GM19372 (cell line): Measurements from ENCODE around the gene OR5H6.
"Not testable (repeated sequence)": the region's sequence is repeated elsewhere in the genome, so short reads cannot be mapped to it uniquely, and the experiment has no call there.

Source experiments
- ATAC-seq: cut with Tn5 transposase; IDR thresholded peaks from one replicate; pipeline ENCODE4 v1.9.1; 2021; ENCODE audit warnings: mild to moderate bottlenecking, low read depth, moderate library complexity; ENCODE audit not compliant: unreplicated experiment

The OR5H6 gene

DNA sequence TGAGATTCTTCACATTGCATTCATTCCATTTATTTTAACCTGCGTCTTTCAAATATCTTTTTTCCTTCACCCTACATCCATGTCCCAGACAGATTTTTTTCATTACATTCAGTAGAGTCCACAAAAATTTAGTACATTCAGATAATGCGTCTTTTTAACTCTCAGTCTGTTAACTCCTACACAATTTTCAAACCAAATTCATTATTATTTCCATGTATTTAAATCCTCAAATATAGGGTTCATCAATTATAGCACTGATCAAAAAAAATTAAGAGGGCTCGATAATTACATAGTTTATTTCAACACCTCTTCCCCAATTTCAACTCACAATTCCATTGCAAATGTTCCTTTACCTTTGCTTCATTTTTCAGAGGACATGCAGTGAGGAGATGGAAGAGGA is at the start of gene OR5H6:
Gene OR5H6 (plus strand): TSS at position 301 of the 400 bp plus-strand sequence. CDS start 89 bp downstream, at position 390.
- ATAC-seq, result no peak

DNA sequence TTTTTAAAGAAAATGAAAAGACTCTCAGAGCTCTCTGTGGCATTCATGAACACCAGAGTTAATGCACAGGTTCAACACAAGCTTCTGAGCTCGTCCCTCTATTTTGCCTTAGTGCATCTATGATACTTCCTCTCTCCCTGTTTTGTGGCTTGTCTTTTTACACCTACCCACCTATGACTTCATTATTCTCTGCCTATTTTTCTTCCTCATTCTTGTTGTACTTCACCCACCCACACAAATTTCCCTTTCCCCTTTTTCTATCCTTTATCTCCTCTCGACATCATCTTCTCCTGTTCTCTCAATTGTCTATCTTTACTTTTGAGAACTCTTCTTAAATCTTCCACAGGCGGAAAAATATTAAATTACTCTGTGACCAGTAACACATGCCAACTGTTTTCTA is 49.0 kb upstream of the OR5H6 start:
- no peak for ATAC-seq

DNA sequence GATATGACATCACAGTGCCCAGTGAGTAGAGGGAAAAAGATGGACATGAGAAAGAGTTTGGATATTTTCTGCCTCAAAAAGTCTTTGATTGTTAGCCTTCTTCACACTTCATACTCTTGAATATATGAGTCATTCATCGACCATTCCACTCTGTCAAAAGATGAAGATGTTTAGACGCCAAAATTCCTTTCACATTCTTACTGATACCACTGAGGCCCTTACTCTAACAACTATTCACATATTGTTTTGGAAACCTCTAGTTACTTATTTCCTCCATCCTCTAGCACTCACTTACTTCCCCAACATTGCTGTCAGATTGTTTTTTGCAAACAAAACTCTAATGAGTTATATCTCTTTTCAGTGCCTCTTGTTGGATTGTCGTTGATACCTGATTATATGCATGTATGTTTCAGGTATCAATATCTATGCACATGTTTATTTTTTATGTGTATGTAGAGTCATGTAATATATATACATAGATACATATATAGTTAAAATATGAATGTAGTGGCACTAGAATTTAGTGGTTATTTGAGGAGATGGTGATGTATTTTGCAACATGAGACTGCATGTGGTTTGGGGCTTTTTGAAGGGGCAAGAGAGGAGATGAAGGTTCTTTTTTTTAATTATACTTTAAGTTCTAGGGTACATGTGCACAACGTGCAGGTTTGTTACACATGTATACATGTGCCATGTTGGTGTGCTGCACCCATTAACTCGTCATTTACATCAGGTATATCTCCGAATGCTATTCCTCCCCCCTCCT is 40.0 kb upstream of the OR5H6 start:
- no peak for ATAC-seq

DNA sequence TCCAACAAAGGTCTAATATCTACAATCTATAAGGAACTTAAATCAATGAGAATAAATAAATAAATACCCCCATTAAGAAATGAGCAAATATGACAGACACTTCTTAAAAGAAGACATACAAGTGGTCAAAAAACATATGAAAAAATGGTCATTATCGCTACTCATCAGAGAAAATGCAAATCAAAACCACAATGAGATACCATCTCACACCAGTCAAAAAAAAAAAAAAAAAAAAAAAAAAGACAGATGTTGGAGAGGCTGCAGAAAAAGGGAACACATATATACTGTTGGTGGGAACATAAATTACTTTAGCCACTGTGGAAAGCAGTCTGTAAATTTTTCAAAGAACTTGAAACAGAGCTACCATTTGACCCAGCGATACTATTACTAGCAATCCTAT is 31.6 kb upstream of the OR5H6 start:
- no peak for ATAC-seq

DNA sequence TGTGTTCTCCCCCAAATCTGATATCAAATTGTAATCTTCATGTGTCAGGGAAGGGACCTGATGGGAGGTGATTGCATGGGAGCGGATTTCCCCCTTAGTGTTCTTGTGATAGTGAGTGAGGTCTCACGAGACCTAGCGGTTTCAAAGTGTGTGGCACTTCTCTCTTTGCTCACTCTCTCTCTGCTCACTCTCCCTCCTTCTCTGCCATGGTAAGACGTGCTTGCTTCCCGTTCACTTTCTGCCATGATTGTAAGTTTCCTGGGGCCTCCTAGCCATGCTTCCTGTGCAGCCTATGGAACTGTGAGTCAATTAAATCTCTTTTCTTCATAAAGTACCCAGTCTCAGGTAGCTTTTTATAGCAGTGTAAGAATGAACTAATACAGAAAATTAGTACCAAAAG is 30.6 kb upstream of the OR5H6 start:
- no peak for ATAC-seq

DNA sequence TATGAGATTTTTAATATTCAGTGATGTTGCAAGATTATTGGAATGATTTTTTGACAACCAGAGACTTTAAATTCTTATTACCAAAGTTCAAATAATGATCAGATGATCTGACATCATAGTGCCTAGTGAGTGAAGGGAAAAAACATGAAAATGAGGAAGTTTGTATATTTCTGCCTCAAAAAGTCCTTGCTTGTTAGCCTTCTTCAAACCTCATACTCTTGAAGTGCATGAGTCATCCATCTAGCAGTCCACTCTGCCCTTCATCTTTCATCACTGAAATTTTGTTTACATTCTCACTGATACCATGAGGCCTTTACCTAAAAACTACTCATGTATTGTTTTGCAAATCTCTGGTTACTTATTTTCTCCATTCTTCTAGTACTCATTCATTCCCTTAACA is 23.9 kb upstream of the OR5H6 start:
- no peak for ATAC-seq

DNA sequence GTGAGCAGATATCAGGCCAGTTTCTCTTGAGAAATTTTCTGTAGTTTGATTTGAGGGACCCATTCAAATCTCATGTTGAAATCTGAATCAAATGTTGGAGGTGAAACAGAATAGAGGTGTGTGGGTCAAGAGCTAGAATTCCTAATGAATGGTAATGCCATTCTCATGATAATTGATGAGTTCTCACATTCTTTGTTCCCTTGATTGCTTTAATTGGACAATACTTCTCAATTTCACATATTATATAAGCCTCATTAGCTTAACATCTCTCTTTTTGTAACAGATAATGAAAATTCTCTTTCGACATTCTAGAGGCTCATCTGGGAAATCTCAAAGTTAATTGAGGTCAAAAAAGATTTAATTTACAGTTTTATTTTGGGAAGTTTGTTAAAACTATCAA is 21.9 kb upstream of the OR5H6 start:
- no peak for ATAC-seq

DNA sequence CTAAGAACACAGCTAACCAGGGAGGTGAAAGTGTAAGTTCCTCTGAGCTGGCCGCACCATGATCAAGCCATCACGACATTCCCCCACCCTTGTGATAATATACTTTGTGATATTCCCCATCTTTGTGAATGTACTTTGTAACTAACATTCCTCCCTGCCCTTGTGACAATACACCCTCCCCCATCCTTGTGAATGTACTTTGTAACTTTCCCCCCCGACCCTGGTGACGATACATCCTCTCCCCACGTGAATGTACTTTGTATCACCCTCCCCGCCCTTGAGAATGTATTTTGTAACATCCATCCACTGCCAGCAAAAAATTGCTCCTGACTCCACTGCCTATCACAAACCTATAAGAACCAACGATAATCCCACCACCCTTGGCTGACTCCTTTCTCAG is 20.2 kb upstream of the OR5H6 start:
- no peak for ATAC-seq

DNA sequence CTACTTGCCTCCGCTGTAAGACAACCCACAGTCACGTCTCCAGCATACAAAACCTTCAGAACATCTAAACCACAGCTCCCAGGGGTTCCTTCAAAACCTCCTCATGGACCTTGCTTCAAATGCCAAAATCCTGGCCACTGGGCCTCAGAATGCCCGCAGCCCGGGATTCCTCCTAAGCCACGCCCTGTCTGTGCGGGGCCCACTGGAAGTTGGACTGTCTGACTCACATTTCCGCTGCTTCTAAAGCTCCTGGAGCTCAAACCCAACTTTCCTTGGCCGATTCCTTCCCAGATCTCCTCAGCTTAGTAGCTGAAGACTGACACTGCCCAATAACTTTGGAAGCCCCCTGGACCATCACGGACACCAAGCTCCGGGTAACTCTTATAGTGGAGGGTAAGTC is 17.9 kb upstream of the OR5H6 start:
- ATAC-seq, result no peak

DNA sequence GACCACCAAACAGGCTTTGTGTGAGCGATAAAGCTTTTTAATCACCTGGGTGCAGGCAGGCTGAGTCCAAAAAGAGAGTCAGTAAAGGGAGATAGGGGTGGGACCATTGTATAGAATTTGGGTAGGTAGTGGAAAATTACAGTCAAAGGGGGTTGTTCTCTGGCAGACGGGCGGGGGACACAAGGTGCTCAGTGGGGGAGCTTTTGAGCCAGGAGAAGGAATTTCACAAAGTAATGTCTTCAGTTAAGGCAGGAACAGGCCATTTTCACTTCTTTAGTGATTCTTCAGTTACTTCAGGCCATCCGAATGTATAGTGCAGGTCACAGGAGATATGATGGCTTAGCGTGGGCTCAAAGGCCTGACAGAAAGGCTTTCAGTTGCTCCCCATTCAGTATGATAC is 8.0 kb upstream of the OR5H6 start:
- not testable (repeated sequence) for ATAC-seq

DNA sequence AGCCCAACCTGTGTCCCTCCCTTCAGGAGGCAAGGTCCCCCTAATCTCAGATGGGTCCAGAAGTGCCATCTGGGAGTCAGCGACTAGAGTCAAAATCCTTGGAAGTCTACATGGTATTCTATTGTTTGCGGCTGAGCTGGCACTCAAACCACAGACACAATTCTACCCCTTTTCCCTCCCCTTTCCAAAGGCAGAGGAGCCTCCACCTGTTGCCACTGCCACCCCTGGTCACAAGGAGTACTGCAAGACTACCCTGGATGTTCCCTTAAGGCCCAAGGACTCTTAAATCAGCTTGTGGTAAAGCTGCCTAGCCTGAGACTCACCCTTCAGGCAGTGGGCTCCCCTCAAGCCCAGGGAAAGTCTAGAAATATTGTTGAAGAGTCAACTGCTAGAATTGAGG is 4.3 kb upstream of the OR5H6 start:
- no peak for ATAC-seq

DNA sequence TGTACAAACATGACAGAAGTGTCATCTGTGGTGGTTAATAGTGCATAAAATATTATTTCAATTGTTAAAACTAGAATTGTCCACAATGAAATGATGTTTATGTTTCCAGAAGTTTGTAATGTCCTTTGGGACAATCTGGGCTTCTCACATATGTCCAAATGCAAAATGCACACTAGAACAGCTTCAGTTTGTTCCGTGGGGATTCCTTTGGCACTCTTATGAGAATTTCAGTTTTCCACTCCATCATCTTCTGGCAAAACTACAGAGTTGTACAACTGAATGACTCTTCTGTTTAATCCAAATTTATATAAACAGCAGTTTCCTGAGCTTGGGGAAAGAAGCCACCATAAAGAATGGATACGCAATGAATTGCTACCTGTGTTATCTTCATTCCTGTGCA is 2.0 kb upstream of the OR5H6 start:
- no peak for ATAC-seq

DNA sequence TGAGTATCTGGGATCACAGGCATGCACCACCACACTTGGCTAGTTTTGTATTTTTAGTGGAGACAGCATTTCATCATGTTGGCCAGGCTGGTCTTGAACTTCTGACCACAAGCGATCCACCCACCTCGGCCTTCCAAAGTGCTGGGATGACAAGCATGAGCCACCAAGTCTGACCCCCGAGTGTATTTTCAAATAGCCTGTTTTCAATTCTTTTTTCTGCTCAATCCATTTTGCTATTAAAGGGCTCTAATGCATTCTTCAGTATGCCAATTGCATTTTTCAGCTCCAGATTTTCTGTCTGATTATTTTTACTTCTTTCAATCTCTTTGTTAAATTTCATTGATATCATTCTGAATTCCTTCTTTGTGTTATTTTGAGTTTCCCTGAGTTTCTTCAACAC is 5.8 kb downstream of the OR5H6 start:
- ATAC-seq, result no peak

DNA sequence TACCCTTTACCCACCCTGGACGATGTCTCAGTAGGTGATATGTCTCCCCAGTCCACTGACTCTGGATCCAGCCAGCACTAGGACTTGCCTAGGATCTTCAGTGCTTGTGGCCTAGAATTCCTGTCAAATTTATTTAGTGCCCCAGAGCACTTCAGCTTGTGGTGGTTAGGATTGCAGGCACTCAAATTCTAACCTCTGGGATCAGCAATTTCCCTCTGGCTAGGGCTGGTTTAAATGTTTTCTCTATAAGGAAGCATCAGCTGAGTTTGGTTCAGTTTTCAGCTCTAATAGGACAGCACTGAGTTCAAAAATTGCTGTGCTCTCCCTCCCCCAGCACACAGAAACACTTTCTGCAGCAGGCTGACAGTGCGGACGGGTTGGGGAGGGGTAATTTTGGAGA is 8.1 kb downstream of the OR5H6 start:
- ATAC-seq, result no peak

DNA sequence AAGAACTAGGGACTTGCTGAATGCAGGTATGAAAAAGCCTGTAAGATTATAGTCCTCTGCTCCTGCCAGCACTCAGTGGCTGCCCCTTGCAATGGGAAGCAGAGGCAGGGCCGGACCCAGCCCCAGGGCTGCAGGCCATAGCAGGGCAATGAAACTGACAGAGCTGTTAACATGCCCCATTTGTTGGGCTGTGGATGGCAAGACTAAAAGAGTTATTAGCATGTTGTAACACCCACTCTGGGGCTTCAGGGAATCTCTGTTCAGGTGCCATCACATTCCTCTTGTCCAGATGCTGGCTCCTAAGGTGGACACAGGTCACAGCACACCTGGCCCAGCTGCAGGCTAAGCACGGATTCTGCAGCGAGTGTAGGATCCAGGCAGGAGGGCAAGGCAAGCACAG is 10.9 kb downstream of the OR5H6 start:
- no peak for ATAC-seq

DNA sequence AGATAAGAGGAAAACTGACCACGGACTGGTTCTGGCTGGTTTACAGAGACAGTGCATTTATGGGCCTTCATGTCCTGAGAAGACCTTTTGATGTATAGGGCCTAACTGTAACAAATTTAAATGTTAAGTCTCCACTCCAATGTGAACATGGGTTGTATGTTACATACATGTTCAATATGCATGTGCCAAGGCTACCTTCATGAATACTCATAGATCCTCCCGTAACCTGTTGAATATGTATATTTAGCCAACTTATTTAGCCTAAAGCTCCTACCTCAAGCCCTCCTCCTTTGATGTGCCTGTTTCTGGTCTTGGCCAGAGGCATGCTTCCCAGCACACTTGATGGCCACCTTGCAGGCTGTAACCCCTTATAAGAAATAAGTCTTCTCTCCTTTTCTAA is 18.2 kb downstream of the OR5H6 start, which contains the start of gene OR5H2:
Gene OR5H2 (plus strand): TSS at position 301 of the 400 bp plus-strand sequence. CDS start 398 bp downstream, outside the sequence.
- ATAC-seq, result no peak

DNA sequence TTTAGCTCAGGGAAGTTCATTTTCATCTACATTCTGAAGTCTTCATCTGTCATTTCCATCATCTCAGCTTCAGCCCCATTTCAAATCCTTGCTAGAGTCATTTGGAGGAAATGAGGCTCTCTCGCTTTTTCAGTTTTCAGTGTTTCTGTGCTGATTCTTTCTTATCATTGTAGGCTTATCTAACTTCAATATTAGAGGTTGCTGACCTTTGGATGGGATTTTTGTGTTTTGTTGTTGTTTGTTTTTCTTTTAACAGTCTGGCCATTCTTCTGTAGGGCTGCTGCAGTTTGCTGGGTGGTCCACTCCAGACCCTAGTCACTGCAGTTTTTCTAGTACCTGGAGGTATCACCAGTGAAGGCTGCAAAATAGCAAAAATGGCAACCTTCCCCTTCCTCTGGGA is 26.9 kb downstream of the OR5H6 start:
- ATAC-seq, result no peak

DNA sequence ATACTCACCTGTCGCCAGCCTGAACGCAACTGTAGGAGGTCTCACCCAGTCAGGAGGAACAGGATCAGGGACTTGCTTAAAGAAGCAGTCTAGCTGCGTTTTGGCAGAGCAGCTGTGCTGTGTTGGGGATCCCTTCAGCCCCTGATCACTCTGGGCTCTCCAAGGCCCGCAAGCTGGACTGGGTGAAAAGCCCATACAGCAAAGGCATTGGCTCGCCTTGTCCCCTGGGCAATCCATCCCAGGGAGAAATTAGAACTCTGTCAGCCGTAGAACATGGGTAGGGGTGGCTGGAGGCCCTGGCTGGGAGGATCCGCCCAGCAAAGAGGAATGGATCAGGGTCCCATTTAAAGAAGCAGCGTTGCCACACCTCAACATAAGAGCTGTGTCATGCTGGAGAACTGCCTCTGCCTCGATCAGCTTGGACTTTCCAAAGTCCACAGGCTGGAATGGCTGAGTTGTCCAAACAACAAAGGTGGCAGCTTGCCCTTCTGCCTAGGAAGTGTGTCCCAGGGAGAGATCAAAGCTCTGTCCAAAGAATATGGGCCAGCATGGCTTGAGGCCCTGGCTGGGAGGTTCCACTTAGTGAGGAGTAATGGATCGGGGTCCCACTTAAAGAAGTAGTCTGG is 27.4 kb downstream of the OR5H6 start:
- no peak for ATAC-seq
